Neural cell (in vitro differentiated cells): ENCODE data around the gene RAX. TPM values are rescaled to one million over a fixed set of nuclear protein-coding genes. Genes with fewer than 3 reads are reported as not detected.

Source experiments
- H2AFZ ChIP-seq: fragments of 200-600, 300-800 bp; sonication (generic), shearing (Covaris generic); 2 replicates; pipeline ENCODE4 v1.6.0; 2014; ENCODE audit warnings: low read depth, mild to moderate bottlenecking, antibody characterized with exemption, low read length, moderate library complexity
- H3F3A ChIP-seq: fragments of 200-600 bp; shearing (Covaris generic); 2 replicates; pipeline ENCODE4 v1.6.1; 2016; ENCODE audit warnings: mild to moderate bottlenecking, moderate library complexity, mixed read lengths, antibody characterized with exemption, low read length; ENCODE audit not compliant: insufficient read depth, poor library complexity, severe bottlenecking
- H3K27ac ChIP-seq: fragments of 200-600, 300-800 bp; sonication (generic), shearing (Covaris generic); 2 replicates; pipeline ENCODE4 v1.5.1; 2014; ENCODE audit warnings: mild to moderate bottlenecking, low read length, moderate library complexity
- H3K27me3 ChIP-seq: fragments of 300-800, 200-600 bp; sonication (generic), shearing (Covaris generic); 2 replicates; pipeline ENCODE4 v1.6.0; 2014; ENCODE audit warnings: mild to moderate bottlenecking, low read depth, low read length, moderate library complexity; ENCODE audit not compliant: insufficient read depth
- H3K36me3 ChIP-seq: fragments of 300-800, 200-600 bp; sonication (generic), shearing (Covaris generic); 2 replicates; pipeline ENCODE4 v1.5.1; 2014; ENCODE audit warnings: mild to moderate bottlenecking, antibody characterized with exemption, low read length, moderate library complexity; ENCODE audit not compliant: insufficient read depth
- H3K4me2 ChIP-seq: fragments of 300-800, 200-600 bp; sonication (generic), shearing (Covaris generic); 2 replicates; pipeline ENCODE4 v1.6.0; 2014; ENCODE audit warnings: mild to moderate bottlenecking, low read length
- H3K4me3 ChIP-seq: fragments of 300-800, 200-600 bp; sonication (generic), shearing (Covaris generic); 2 replicates; pipeline ENCODE4 v1.5.1; 2014; ENCODE audit warnings: mild to moderate bottlenecking, low read length, moderate library complexity
- H3K79me2 ChIP-seq: fragments of 200-600 bp; shearing (Covaris generic); replicated peaks from 2 replicates; pipeline ENCODE4 v1.6.0; 2014; ENCODE audit warnings: mild to moderate bottlenecking, low read length, moderate library complexity; ENCODE audit not compliant: insufficient read depth
- H3K9ac ChIP-seq: fragments of 300-800, 200-600 bp; sonication (generic), shearing (Covaris generic); 2 replicates; pipeline ENCODE4 v1.6.1; 2016; ENCODE audit warnings: mild to moderate bottlenecking, low read length, mixed read lengths
- H3K9me2 ChIP-seq: fragments of 200-600 bp; shearing (Covaris generic); 2 replicates; pipeline ENCODE4 v1.6.1; 2016; ENCODE audit warnings: mild to moderate bottlenecking, low read length, mixed read lengths; ENCODE audit not compliant: insufficient read depth
- H3K9me3 ChIP-seq: fragments of 200-600, 300-800 bp; sonication (generic), shearing (Covaris generic); 2 replicates; pipeline ENCODE4 v1.6.1; 2016; ENCODE audit warnings: mild to moderate bottlenecking, mixed run types, low read length, moderate library complexity, mixed read lengths
- H4K20me1 ChIP-seq: fragments of 200-600 bp; shearing (Covaris generic); 2 replicates; pipeline ENCODE4 v1.6.1; 2016; ENCODE audit warnings: mild to moderate bottlenecking, mixed run types; ENCODE audit not compliant: insufficient read depth
- EP300 ChIP-seq: fragments of 450-650 bp; conservative IDR thresholded peaks from 2 replicates; pipeline ENCODE4 v1.6.1; 2014; ENCODE audit warnings: antibody characterized with exemption, mild to moderate bottlenecking, moderate library complexity; ENCODE audit not compliant: poor library complexity, severe bottlenecking
- EZH2 ChIP-seq: fragments of 200-600, 300-800 bp; shearing (Covaris generic), sonication (generic); IDR thresholded peaks from 2 replicates; pipeline ENCODE4 v1.6.1; 2014; ENCODE audit warnings: antibody characterized with exemption, low read length, borderline replicate concordance, mild to moderate bottlenecking; ENCODE audit not compliant: insufficient read depth, poor library complexity, severe bottlenecking
- MXI1 ChIP-seq: fragments of 450-650 bp; conservative IDR thresholded peaks from 2 replicates; pipeline ENCODE4 v1.6.1; 2014; ENCODE audit warnings: antibody characterized with exemption, mild to moderate bottlenecking; ENCODE audit not compliant: poor library complexity, severe bottlenecking
- POLR2AphosphoS5 ChIP-seq: IDR thresholded peaks from 2 replicates; pipeline ENCODE4 v1.6.1; 2012
- RAD21 ChIP-seq: fragments of 450-650 bp; conservative IDR thresholded peaks from 2 replicates; pipeline ENCODE4 v1.6.1; 2014; ENCODE audit warnings: antibody characterized with exemption, mild to moderate bottlenecking, moderate library complexity
- REST ChIP-seq: IDR thresholded peaks from 2 replicates; pipeline ENCODE4 v1.6.1; 2012; ENCODE audit warnings: borderline replicate concordance
- SMC3 ChIP-seq: fragments of 450-650 bp; conservative IDR thresholded peaks from 2 replicates; pipeline ENCODE4 v1.6.1; 2014; ENCODE audit warnings: antibody characterized with exemption, mild to moderate bottlenecking, moderate library complexity; ENCODE audit not compliant: poor library complexity
- TAF1 ChIP-seq: IDR thresholded peaks from 2 replicates; pipeline ENCODE4 v1.6.1; 2012; ENCODE audit warnings: low read depth
- polyA plus RNA-seq: library from polyadenylated mRNA; depleted of rRNA; stranded (reverse); fragments of >200 nt; gene quantifications from 2 replicates; pipeline ENCODE4 v1.2.3, GENCODE V29; 2014
- TF ChIP-seq, protein P1 (sequence below): fragments of 450-650 bp; IDR thresholded peaks from 2 replicates; pipeline ENCODE4 v1.5.1; 2014; ENCODE audit warnings: antibody characterized with exemption, mild to moderate bottlenecking, moderate library complexity; ENCODE audit not compliant: poor library complexity, severe bottlenecking

Gene RAX
- polyA plus RNA-seq, 1 donor from 2014 or later, result not detected

DNA sequence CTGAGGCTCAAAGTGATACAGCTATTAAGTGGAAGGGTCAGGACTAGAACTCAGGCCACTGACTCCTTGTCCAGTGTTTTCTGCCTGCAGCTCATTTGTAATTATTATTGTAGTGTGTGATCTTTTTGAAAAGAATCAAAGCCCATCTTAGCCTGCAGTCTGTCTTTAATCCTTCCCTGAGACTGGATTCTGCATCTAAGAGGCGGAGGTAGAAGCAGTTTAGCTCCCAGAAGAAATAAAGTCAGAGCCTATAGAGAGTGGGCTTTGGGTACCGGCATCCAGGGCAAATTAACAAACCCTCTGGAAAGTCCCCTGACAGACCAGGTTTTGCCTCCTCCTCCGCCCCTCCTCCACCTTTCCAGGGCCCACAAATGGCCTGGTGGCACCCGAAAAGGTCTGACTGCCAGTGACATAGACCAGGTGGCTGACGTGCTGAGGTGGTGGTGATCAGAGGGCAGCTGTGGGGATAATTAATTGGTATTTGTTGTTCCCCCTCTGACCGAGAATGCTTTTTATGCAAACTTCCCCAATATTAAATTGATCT, 2.2 kb upstream of the RAX start (continued):
- TF ChIP-seq REST, result no peak
- no peak for TF ChIP-seq MXI1
- TF ChIP-seq EP300, result no peak

GRCh38 chr18:59274533-59274928, 1.3 kb upstream of the RAX start:
- H3K9me3 ChIP-seq, result no peaks in the 10 kb centered on the region
- no peaks in the 10 kb centered on the region for H3K9me2 ChIP-seq
- no peaks in the 10 kb centered on the region for H3K79me2 ChIP-seq
- H3F3A ChIP-seq, result no peaks in the 10 kb centered on the region
- no peaks in the 10 kb centered on the region for H4K20me1 ChIP-seq
- no peak overlapping the region for H3K9ac ChIP-seq
- H3K36me3 ChIP-seq, result no peaks in the 10 kb centered on the region
- H3K27me3 ChIP-seq, result peaks cover 98% of the 10 kb centered on the region
- H2AFZ ChIP-seq, result no peak overlapping the region
- TF ChIP-seq SMC3, result no peak
- TF ChIP-seq TAF1, result no peak
- no peak for TF ChIP-seq REST
- TF ChIP-seq RAD21, result no peak
- no peak for TF ChIP-seq EP300
- TF ChIP-seq, protein P1, sequence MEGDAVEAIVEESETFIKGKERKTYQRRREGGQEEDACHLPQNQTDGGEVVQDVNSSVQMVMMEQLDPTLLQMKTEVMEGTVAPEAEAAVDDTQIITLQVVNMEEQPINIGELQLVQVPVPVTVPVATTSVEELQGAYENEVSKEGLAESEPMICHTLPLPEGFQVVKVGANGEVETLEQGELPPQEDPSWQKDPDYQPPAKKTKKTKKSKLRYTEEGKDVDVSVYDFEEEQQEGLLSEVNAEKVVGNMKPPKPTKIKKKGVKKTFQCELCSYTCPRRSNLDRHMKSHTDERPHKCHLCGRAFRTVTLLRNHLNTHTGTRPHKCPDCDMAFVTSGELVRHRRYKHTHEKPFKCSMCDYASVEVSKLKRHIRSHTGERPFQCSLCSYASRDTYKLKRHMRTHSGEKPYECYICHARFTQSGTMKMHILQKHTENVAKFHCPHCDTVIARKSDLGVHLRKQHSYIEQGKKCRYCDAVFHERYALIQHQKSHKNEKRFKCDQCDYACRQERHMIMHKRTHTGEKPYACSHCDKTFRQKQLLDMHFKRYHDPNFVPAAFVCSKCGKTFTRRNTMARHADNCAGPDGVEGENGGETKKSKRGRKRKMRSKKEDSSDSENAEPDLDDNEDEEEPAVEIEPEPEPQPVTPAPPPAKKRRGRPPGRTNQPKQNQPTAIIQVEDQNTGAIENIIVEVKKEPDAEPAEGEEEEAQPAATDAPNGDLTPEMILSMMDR, result no peak
- no peak for TF ChIP-seq MXI1
- TF ChIP-seq POLR2AphosphoS5, result no peak
- TF ChIP-seq EZH2, result no peak
- no peak overlapping the region for H3K4me2 ChIP-seq
- no peak overlapping the region for H3K4me3 ChIP-seq
- no peak overlapping the region for H3K27ac ChIP-seq
